RWPE1 (cell line): ENCODE results near the gene FEM1B.

Experiments
- CTCF ChIA-PET: fragments of 350-600 bp; sonication (Branson Sonifier 250); formaldehyde crosslinking; extraction: SDS; loops from one replicate; lab custom pipeline; 2021; lab: Yijun Ruan, JAX
- POLR2A ChIA-PET: fragments of 400-600 bp; formaldehyde crosslinking; extraction: SDS; loops from one replicate; lab custom pipeline; 2020; ENCODE audit warnings: antibody characterized with exemption; ENCODE audit not compliant: low non-redundant PET; lab: Yijun Ruan, JAX
- DNase-seq: peaks from one replicate; pipeline ENCODE4 v3.0.0; 2012; ENCODE audit warnings: low spot score
- H3K27ac ChIP-seq: fragments of 450-650 bp; 2 replicates; pipeline ENCODE4 v1.5.1; 2017
- CTCF ChIP-seq: fragments of 450-650 bp; conservative IDR thresholded peaks from 2 replicates; pipeline ENCODE4 v1.5.1; 2017; ENCODE audit warnings: low read depth, mild to moderate bottlenecking

Gene FEM1B

GRCh38 chr15:68279779-68280753 lies 2.5 kb downstream of the FEM1B start:
- no peak overlapping the region for H3K27ac ChIP-seq
- no peak for TF ChIP-seq CTCF
- CTCF ChIA-PET: interaction anchor here (1.1 to 2.9 kb wide), 4 partner anchors 23 to 27 kb away, joined by 3 to 21 read pairs (median 10); no protein-coding TSS in a partner anchor

GRCh38 chr15:68281008-68281407 lies 3.5 kb downstream of the FEM1B start:
- H3K27ac ChIP-seq: no peak overlapping the region
- no peak for TF ChIP-seq CTCF
- POLR2A ChIA-PET: no interaction called here
- DNase-seq: no peak
- CTCF ChIA-PET: interaction anchor here (1.1 to 2.9 kb wide), 4 partner anchors 24 to 28 kb away, joined by 3 to 21 read pairs (median 10); no protein-coding TSS in a partner anchor

More at GRCh38 chr15:68279779-68280753, 2.5 kb downstream of the FEM1B start:
- no peak for DNase-seq
- POLR2A ChIA-PET: no interaction called here

- no peak for TF ChIP-seq CTCF
- POLR2A ChIA-PET: no interaction called here
- CTCF ChIA-PET: interaction anchor here (0.6 kb wide), 1 partner anchor 24 kb away, joined by 4 read pairs; no protein-coding TSS in a partner anchor
- no peak overlapping the region for H3K27ac ChIP-seq
- no peak for DNase-seq
Observed at GRCh38 chr15:68283401-68283800, 5.9 kb downstream of the FEM1B start.

- ChIA-PET POLR2A (no interaction called here), CTCF (no interaction called here)
- no peak for TF ChIP-seq CTCF
- DNase-seq: no peak
- H3K27ac ChIP-seq: no peak overlapping the region
Observed at GRCh38 chr15:68284616-68285258, 7.2 kb downstream of the FEM1B start.

- DNase-seq: no peak
- POLR2A ChIA-PET: no interaction called here
- TF ChIP-seq CTCF: no peak
- no peak overlapping the region for H3K27ac ChIP-seq
- CTCF ChIA-PET: no interaction called here
Observed at GRCh38 chr15:68285259-68285980, 7.9 kb downstream of the FEM1B start.

- no peak for TF ChIP-seq CTCF
- ChIA-PET POLR2A (no interaction called here), CTCF (no interaction called here)
- DNase-seq: no peak
- no peak overlapping the region for H3K27ac ChIP-seq
Observed at GRCh38 chr15:68286256-68286655, 8.7 kb downstream of the FEM1B start.
